HG02623 (cell line): ENCODE measurements around the gene C1QTNF7.

Source experiments
- ATAC-seq: cut with Tn5 transposase; IDR thresholded peaks from one replicate; pipeline ENCODE4 v1.9.1; 2021; ENCODE audit warnings: moderate library complexity; ENCODE audit not compliant: unreplicated experiment

C1QTNF7 gene, protein sequence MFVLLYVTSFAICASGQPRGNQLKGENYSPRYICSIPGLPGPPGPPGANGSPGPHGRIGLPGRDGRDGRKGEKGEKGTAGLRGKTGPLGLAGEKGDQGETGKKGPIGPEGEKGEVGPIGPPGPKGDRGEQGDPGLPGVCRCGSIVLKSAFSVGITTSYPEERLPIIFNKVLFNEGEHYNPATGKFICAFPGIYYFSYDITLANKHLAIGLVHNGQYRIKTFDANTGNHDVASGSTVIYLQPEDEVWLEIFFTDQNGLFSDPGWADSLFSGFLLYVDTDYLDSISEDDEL

DNA sequence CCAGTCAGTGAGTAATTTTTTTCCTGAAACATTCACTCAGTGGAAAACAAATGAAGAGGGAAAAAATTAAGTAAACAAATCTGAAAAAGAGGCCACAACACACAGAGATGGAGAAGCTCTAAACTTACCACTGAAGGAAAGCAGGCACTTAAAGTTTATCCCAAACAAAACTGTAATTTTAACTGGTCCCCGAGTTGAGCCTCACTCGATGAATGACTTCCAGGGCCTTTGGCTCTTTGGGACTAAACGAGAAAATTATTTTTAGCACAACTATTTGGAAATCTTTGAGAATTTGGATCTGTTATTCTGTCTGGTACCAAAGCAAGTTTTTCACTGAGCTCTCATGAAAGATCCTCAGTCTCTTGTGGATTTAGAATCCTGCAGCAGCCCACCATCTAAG lies at the start of gene C1QTNF7:
Gene C1QTNF7, plus strand, starts transcription at position 333 of the 400 bp plus-strand sequence. CDS start 7,711 bp downstream, outside the sequence.
- ATAC-seq, result no peak

DNA sequence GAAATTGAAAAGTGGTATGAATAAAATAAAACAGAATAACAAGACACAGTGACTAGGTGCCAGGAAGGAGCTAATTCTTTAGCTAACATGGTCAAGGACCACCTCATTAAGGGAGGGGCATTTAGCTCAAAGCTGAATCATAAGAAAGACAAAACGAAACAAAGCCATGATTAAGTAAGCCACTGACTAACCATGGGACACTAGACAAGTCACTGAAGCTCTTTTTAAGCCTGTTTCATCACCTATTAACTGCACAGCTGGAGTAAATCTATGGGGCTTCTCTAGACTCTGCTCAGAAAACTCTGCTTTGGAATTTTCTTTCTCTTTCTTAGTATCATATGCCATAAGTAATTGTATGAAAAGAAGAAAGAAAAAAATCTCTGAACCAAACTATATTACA lies 49.8 kb upstream of the C1QTNF7 start:
- ATAC-seq, result no peak

DNA sequence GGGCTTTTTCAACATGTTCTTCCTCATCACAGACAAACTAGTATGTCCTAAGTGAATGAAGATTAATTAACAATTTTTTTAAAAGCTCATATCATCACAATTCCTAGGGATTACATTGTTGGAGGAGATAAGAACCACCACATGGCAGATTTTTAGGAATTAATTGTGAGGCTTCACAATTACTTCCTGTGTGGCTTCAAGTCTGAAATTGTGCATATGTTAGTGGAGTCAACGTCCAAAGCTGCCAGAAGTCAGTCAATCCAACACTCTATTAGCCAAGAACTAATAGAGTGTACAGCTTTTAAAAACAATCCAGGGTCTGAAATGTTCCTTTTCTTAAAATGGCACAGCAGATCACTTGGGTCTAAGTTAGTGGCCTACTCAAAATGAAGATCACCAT lies 49.3 kb upstream of the C1QTNF7 start:
- no peak for ATAC-seq

DNA sequence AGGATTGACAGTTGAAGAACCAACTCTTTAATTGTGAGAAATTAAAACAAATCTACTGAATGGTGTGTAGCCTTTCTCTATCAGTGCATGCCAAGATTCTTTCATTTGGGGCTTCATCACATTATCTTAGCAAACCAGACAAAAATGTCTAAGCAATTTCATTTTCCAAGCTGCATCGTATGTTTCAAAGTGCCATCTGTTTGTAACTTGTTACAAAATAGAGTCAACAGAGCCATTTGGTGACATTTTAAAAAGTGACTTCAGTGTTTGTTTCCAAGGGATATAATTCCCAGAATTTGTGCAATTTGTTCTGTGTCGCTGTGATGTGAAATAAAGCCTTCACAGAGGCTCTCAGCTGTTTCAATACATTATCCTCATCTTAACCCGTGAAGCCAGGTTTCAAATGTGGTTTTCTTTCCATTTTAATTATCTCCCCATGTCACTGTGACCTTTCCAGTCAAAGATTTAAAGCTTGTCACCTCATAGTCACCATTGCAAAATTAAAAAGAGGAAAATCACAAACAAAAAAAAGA lies 46.0 kb upstream of the C1QTNF7 start:
- no peak for ATAC-seq

DNA sequence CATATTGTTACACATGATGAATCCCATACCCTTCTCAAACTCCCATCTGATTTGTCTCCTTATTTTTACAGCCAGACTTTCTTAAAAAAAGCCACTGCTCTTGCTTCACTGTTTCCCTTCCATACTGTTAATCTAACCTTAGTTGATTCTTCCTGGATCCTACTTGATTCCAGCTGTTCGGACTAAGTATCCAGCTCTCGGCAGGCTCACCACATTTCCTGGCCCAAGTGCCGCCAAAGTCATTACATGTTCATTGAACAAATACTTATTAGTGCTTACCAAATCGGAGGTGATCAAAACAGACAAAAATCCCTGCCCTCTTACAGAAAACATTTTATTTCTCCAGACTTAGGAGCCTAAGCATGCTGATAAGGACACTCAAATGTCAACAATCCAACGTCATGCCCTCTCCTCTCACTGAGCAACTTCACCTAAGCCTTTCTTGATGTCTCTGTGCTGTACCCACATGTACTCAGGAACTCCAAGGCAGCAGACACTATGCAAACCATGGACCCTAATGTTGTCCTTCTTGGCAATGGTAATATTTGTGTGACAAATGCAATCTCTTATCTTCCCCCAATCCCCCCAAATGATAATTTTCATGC lies 45.1 kb upstream of the C1QTNF7 start:
- no peak for ATAC-seq

DNA sequence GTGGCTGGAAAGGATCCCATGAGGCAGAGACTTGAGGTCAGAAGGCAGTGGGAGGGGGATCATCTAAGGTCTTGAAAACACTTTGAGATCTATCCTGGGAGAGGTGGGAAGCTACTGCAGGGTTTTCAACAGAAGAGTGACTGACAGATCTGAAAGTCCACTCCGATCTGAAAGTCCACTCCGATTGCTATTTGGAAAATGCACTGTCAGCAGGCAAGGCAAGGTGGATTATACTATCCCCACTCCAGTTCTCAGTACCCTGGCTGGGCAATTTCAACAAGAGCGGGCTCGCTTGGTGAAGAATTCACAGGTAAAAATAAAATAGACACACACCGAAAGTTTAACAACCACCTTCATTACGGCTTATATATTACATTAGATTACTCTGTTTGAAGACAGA lies 42.3 kb upstream of the C1QTNF7 start:
- no peak for ATAC-seq

DNA sequence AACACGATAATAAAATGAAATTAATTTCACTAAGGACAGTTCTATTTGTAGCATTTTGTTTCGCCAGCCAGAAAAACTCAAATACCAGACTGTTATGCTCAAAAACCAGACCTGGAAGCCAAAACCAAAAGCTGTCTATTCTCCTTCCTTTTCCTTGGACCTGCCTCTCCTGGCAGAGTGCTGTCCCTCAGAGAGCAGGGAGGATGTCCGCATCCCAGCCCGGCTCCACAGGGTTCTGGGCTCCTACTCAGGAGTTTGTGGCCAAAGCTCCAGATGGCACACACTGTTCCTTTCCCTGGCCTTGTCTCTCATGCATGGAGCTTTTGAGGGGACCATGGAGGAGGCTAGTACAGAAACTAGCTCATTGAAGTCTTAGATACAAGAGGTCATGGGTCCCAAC lies 41.9 kb upstream of the C1QTNF7 start:
- no peak for ATAC-seq

DNA sequence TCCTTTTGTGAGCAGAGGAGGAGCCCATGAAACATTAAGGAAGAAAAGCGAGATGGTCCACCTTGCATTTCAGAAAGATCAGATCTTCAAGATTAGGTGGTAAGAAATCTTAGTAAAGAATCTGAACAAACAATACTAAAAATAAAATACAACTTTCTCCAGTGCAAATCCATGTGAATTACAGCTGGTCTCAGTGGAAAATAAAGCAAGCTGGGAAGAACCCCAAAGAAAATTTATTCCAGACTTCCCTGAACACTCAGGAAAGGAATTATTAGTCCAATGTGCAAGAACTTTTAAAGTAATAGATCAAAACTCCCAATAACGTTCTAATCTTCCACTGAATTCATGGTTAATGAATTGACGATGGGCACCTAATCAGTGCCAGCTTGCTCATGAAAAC lies 37.3 kb upstream of the C1QTNF7 start:
- no peak for ATAC-seq

DNA sequence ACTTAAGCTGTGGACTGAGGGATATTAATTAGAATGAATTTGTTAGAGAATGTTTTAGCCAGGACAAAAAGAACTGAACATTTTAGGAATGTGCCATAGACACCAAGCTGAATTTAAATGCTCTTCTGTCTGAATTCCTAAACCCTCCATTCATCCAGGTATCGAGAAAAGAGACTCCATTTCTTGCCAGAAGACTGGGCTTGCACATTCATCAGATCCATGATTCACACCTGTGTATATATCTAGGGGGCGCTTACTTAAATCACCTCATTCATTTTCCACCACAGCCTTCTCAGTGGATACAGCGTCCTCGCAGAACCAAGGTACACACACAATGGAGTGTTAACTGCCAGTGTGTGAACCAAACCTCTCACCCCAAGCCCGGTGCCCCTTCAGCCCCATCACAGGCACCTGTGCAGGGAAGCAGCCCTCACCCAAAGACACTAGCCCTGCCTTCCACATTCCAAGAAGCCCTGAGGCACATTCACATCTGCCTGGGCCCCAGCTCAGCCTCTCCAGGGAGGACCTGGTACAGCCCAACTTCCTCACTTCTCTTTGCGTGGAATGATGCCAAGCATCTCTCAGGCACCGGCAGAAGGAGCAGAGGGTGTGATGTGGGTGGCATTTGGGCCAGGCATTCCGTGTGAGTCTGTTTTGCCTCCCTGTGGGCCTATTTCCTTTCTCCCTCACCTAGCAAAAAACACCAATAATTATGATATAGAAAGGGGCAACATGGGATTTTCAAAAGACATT lies 35.6 kb upstream of the C1QTNF7 start:
- no peak for ATAC-seq

DNA sequence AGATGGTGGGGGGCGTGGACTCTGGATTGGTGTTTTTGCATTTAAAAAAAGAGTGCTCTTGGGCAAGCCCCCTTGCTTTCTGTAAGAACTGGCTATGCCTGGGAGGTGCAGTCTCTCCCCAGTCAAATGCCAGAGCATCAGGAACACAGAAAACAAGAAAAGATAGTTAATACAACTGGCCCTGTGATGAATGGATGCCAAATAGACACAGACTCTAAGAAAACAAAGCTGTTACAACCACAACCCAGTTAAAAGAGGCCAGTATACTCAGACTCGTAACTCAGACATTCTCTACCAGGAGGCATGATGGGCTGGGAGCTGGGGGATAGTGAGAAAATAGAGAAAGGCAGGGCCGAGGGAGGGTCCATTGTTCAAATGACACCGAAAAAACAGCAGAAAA lies 32.5 kb upstream of the C1QTNF7 start:
- no peak for ATAC-seq

DNA sequence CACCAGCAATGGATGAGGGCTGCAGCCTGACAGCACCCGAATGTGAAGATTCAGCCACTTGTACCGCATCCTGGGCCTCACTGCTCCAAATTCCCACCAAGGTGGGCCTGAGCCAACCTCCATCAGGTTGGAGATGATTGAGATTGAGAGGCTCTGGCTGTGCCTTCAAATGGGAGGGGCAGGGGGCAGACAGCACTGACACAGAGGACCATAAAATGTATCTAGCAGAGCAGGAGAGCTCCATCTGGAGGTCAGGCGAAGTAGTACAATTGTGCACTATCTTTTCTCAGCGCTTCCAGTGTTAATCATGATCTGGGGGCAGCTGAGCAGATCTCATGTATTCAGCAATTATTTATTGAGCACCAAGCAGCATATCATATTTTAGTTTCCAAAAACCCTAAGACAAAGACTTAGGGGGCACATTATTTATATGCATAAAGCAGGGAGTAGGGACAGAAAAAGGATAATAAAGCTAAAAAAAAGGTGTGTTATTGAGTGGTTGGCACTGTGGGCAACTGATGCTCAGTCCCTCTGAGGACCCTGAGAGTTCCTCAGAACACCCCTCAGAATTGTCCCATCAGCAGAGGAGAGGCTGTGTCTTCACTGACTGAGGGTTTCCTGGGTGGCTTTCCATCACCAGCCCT lies 31.6 kb upstream of the C1QTNF7 start:
- peak; percentile 80 for ATAC-seq

DNA sequence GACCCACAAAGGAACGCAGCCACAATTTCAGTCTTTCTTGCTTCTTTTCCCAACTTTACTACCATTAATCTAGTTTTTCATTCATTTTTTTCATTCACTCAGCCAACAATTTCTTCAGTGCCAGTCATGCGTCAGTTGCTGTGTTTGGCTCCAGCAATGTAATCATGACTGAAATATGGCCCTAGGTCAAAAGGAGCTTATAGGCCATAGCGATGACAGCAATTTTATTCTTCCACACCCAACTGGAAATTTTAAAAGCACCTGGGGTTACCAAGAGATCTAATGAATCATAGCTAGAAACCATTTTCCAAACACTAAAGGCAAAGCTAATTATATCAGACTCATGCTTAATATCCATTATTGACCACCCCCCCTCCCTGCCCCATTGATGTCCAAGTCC lies 29.8 kb upstream of the C1QTNF7 start:
- no peak for ATAC-seq

DNA sequence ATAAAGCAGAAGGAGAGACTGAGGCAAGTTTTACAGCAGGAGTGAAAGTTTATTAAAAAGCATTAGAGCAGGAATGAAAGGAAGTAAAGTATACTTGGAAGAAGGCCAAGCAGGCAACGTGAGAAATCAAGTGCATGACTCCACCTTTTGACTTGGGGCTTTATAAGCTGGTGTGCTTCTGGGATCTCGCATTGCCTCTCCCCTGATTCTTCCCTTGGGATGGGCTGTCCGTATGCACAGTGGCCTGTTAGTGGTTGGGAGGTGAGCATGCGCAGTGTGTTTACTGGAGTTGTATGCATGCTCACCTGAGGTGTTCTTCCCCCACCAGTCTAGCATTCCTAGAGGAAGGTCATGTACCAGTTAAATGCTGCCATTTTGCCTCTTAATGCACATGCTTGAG lies 29.1 kb upstream of the C1QTNF7 start:
- no peak for ATAC-seq

DNA sequence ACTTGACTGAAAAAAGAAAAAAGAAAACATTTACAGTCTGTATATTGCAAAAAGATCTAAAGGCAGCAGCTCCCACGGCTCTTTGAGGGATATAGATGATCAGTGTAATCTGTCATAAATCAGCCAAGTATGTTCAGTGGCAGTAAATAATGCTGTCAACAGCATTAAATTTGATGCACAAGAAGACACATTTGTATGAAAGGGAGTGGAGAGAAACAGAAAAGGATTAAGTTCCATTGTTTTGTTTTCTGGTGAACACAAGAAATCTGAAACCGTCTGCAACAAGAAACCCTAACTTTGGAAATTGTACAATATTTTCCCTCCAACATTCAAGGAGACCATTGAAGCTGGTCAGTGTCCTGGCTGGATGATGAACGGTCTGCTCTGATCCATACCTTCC lies 27.6 kb upstream of the C1QTNF7 start:
- no peak for ATAC-seq

DNA sequence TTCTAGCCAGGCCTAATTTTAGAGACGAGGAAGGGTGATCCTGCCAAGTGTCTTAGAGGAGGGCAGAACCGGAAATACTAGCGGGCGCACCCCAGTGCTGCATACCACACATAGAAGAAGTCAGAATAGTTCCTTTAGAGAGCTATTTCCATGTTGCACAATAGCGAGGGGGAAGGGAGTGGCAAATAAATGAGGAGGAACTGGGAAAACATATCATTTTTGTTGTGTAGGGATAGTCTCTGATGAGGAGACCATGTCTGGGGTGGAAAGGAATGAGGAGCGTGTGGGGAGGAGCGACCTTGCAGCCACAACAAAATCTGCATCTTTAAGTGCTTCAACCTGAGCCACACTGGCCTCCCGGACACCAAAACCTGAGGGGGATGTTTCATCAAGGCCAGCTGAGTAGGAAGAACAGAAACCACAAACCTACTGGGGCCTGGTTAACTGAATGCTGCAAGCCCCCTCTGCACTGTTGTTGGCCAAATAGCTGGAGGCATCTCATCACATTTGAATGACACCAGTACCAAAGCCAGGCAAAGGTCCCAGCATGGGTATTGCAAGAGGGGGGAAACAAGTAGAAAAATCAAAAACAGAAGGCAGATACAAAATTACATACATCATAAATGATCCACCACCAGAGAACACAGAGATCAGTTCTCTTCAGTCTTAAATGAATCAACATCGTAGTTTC lies 26.7 kb upstream of the C1QTNF7 start:
- peak; percentile 52 for ATAC-seq

DNA sequence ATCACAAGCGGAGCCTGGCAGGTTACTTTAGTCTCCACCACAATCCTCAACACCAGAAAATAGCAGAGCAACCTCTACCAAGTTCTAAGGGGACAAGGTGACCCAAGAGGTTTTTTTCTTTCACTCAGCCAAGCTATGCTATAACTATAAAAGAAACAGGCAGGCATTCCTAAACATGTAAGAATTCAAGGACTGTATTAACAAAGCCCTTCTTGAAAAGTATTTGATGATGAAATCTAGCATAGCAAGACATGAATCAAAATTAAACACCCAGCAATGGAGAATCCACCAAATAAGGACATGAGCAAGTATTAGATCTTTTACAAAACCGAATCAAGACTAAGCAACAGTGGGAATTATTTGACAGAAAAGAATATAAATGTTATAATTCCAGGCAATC lies 25.7 kb upstream of the C1QTNF7 start:
- ATAC-seq, result no peak

DNA sequence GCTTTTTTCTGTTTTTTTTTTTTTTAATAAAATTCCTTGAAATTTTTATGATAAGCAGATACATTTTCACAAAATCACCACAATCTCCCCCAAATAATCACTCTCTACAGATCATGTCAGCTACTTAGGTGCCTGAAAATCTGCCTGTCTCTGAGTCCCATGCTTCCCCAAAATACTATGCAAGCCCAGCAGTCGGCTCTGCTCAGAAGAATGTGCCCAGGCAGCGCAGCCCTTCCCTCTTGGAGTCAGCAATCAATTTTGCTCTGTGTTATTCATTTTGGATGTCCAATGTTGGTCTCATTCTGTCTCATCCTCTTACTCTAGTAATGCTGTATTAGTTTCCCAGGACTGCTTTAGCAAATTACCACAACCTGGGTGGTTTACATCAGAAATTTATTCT lies 24.9 kb upstream of the C1QTNF7 start:
- no peak for ATAC-seq

DNA sequence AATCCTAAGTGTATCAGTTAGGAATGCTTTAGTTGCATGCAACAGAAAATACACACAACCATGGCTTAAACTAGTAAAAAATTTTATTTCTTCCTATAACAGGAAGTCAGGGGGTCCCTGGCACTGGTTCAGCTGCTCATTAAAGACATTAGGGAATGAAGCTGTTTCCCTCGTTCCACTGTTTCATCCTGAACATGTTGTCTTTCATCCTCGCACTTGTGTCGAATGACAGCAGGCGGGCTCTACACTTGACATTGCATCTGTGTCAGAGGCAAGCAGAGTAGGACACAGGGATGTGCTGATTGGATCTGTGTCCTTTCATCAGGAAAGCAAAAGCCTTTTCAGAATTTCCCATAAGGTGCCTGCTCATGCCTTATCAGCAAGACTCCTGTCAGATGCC lies 22.8 kb upstream of the C1QTNF7 start:
- no peak for ATAC-seq

DNA sequence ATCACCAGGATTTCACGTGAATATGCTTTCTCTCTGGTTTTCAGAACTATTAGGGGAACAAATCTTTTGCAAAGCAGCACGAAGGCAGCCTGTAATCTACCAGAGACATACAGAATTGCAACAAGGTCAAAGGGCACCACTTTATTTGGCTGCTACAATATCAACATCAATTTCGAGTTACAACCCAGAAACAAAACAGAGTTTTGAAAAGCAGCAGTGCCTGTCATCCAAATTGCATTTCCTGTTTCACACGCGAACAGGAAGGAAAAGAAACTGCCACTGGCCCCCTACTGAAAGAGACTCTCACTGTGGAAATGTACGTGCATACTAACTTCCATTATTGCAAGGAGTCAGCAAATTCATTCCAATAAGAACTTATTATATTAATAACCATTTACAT lies 17.1 kb upstream of the C1QTNF7 start:
- no peak for ATAC-seq

DNA sequence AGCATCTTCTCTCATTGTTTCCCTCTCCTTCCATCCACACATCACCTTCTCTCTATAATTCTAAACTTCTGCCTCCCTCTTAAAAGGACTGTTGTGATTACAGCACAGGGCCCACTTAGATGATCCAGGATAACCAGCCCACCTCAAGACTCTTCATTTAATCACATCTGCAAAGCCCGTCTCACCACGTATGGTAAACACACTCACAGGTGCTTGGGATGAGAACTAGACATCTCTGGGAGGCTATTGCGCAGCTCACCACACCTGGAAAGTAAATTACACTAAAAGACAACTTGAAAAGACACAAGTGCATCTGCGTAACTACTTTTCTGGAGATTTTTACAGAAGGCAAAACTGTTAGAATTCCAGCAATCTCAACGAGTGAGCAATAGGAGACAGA lies 15.4 kb upstream of the C1QTNF7 start:
- no peak for ATAC-seq
